CD14-positive monocyte (primary cell): Measurements from ENCODE around the gene SLC38A5. TPM values are rescaled to one million over a fixed set of nuclear protein-coding genes. Genes with fewer than 3 reads are reported as not detected.
A peak's percentile ranks its signal among the peaks of the same experiment; 100 is the strongest.
"Not testable (repeated sequence)": the region's sequence is repeated elsewhere in the genome, so short reads cannot be mapped to it uniquely, and the experiment has no call there.

ENCODE experiments used
- DNase-seq, 3 donors: peaks; one replicate each; pipeline ENCODE4 v3.0.0-alpha.2; 2011 to 2022
- H2AFZ ChIP-seq: 2 replicates; pipeline ENCODE4 v1.6.0; 2012; ENCODE audit warnings: mild to moderate bottlenecking, low read depth, low read length, inconsistent platforms; ENCODE audit not compliant: insufficient read depth, poor library complexity, severe bottlenecking
- H3K27ac ChIP-seq, 2 donors: 1 replicate in 1 of 2; 2 replicates in 1 of 2; pipeline ENCODE4 v1.5.1; 2012 to 2013; ENCODE audit warnings: low read length in 2 of 2, control low read depth in 1 of 2, inconsistent platforms in 1 of 2, low read depth in 1 of 2, mild to moderate bottlenecking in 1 of 2
- H3K27me3 ChIP-seq, 2 donors: one replicate each; pipeline versions ENCODE4 v1.6.0 to v1.6.1; 2011 to 2013; ENCODE audit warnings: low read length in 2 of 2; ENCODE audit not compliant: control insufficient read depth in 2 of 2, insufficient read depth in 2 of 2
- H3K36me3 ChIP-seq, 2 donors: replicated peaks in 1 of 2; 1 replicate in 1 of 2; 2 replicates in 1 of 2; pipeline versions ENCODE4 v1.5.1 to v1.6.1; 2012 to 2013; ENCODE audit warnings: low read length in 2 of 2, control low read depth in 1 of 2, inconsistent platforms in 1 of 2, mild to moderate bottlenecking in 1 of 2; ENCODE audit not compliant: insufficient read depth in 2 of 2, control insufficient read depth in 1 of 2
- H3K4me1 ChIP-seq, 2 donors: 1 replicate in 1 of 2; 2 replicates in 1 of 2; pipeline versions ENCODE4 v1.5.1 to v1.6.1; 2012 to 2013; ENCODE audit warnings: low read length in 2 of 2, control low read depth in 1 of 2, inconsistent platforms in 1 of 2, mild to moderate bottlenecking in 1 of 2, moderate library complexity in 1 of 2; ENCODE audit not compliant: insufficient read depth in 2 of 2, control insufficient read depth in 1 of 2
- H3K4me2 ChIP-seq: replicated peaks from 2 replicates; pipeline ENCODE3; 2012; ENCODE audit warnings: low read length, moderate library complexity, mild to moderate bottlenecking; ENCODE audit not compliant: poor library complexity, severe bottlenecking; ENCODE audit errors: extremely low read depth
- H3K4me3 ChIP-seq, 3 experiments: fragments of 200-600 bp in 1 of 3; sonication (generic) in 1 of 3; replicated peaks in 1 of 3; 1 replicate in 2 of 3; 2 replicates in 1 of 3; pipeline ENCODE4 v1.5.1; 2011 to 2013; ENCODE audit warnings: low read length in 3 of 3, mild to moderate bottlenecking in 3 of 3, control low read depth in 2 of 3, low read depth in 2 of 3, inconsistent platforms in 1 of 3, moderate library complexity in 1 of 3
- H3K79me2 ChIP-seq: 2 replicates; pipeline ENCODE4 v1.6.0; 2012; ENCODE audit warnings: mild to moderate bottlenecking, control low read depth, inconsistent platforms, low read length, moderate library complexity; ENCODE audit not compliant: insufficient read depth
- H3K9ac ChIP-seq: 2 replicates; pipeline ENCODE4 v1.6.0; 2017; ENCODE audit warnings: low read length, mild to moderate bottlenecking; ENCODE audit not compliant: insufficient read depth, poor library complexity, severe bottlenecking
- H3K9me3 ChIP-seq, 2 donors: replicated peaks in 1 of 2; 1 replicate in 1 of 2; 2 replicates in 1 of 2; pipeline versions ENCODE4 v1.5.1 to v1.6.1; 2012 to 2013; ENCODE audit warnings: low read length in 2 of 2, control low read depth in 1 of 2; ENCODE audit not compliant: control insufficient read depth in 1 of 2, insufficient read depth in 1 of 2
- H4K20me1 ChIP-seq: 2 replicates; pipeline ENCODE4 v1.6.0; 2012; ENCODE audit warnings: mild to moderate bottlenecking, low read length, control low read depth, moderate library complexity; ENCODE audit not compliant: insufficient read depth
- H3K27ac Mint-ChIP-seq, 7 donors: one replicate each; pipeline ENCODE4 v1.8.0; 2020; ENCODE audit warnings: mild to moderate bottlenecking in 7 of 7, mixed read lengths in 7 of 7, moderate library complexity in 6 of 7, inconsistent platforms in 2 of 7
- H3K27me3 Mint-ChIP-seq, 3 donors: one replicate each; pipeline ENCODE4 v1.8.0; 2021 to 2022; ENCODE audit warnings: low read depth in 3 of 3, mild to moderate bottlenecking in 3 of 3, mixed read lengths in 3 of 3, moderate library complexity in 3 of 3, inconsistent platforms in 1 of 3
- H3K36me3 Mint-ChIP-seq, 2 donors: one replicate each; pipeline ENCODE4 v1.8.0; 2020; ENCODE audit warnings: mixed read lengths in 2 of 2, inconsistent platforms in 1 of 2, mild to moderate bottlenecking in 1 of 2
- H3K4me1 Mint-ChIP-seq: one replicate; pipeline ENCODE4 v1.8.0; 2020; ENCODE audit warnings: mild to moderate bottlenecking, mixed read lengths
- H3K4me3 Mint-ChIP-seq, 2 donors: one replicate each; pipeline ENCODE4 v1.8.0; 2020; ENCODE audit warnings: mild to moderate bottlenecking in 2 of 2, mixed read lengths in 2 of 2, moderate library complexity in 1 of 2
- H3K9me3 Mint-ChIP-seq, 7 donors: one replicate each; pipeline ENCODE4 v1.8.0; 2020 to 2022; ENCODE audit warnings: mixed read lengths in 7 of 7, mild to moderate bottlenecking in 6 of 7, moderate library complexity in 6 of 7, inconsistent platforms in 2 of 7
- WGBS: methylation state at CpG from one replicate; pipeline ENCODE4 v1.1.5; 2013; ENCODE audit warnings: missing lambda C conversion rate; ENCODE audit not compliant: insufficient coverage; 5-methylcytosine and 5-hydroxymethylcytosine counted together
- intact Hi-C, 2 donors: fragments of 100-400 bp; cut with micrococcal nuclease; formaldehyde crosslinking; loops; one replicate each; pipeline versions ENCODE4 v1.15.0 to v1.15.1; 2023
- polyA plus RNA-seq, 3 donors: library from polyadenylated mRNA; depleted of rRNA in 1 of 3; unstranded in 2 of 3; stranded (reverse) in 1 of 3; fragments of 300-500 nt in 2 of 3; fragments of >200 nt in 1 of 3; fragmentation: Illumina TruSeq in 2 of 3; gene quantifications; 1 replicate in 2 of 3; 2 replicates in 1 of 3; pipeline ENCODE4 v1.2.3, GENCODE V29; 2012 to 2021
- small RNA-seq: library from RNA; depleted of rRNA; stranded (forward); fragments of <200 nt; gene quantifications from one replicate; pipeline ENCODE3, GENCODE V24; 2012; ENCODE audit warnings: low read depth; ENCODE audit not compliant: insufficient read length

SLC38A5 gene
- polyA plus RNA-seq, 3 donors, result 0.60 to 0.94 (median 0.69) TPM

- H3K36me3 ChIP-seq, H3K9ac ChIP-seq, H3K4me1 Mint-ChIP-seq, H3K27me3 ChIP-seq, H3K4me2 ChIP-seq, H3K36me3 Mint-ChIP-seq, H3K4me3 Mint-ChIP-seq, H3K79me2 ChIP-seq, DNase-seq, H3K27ac ChIP-seq, H3K27me3 Mint-ChIP-seq, H3K4me1 ChIP-seq, H3K4me3 ChIP-seq, H2AFZ ChIP-seq, H4K20me1 ChIP-seq, H3K9me3 ChIP-seq, intact Hi-C loops: not testable (repeated sequence)
- no CpG with 5 or more reads among the region's 5 CpGs for WGBS
- Mint-ChIP-seq H3K27ac (peak overlapping the region in 1 of 7 donors; percentile 68), H3K9me3 (peaks cover 2 to 20% (median 5%) of the 10 kb centered on the region in 7 donors)
Measured at GRCh38 chrX:48429606-48430005, 40.5 kb downstream of the SLC38A5 start.

DNA sequence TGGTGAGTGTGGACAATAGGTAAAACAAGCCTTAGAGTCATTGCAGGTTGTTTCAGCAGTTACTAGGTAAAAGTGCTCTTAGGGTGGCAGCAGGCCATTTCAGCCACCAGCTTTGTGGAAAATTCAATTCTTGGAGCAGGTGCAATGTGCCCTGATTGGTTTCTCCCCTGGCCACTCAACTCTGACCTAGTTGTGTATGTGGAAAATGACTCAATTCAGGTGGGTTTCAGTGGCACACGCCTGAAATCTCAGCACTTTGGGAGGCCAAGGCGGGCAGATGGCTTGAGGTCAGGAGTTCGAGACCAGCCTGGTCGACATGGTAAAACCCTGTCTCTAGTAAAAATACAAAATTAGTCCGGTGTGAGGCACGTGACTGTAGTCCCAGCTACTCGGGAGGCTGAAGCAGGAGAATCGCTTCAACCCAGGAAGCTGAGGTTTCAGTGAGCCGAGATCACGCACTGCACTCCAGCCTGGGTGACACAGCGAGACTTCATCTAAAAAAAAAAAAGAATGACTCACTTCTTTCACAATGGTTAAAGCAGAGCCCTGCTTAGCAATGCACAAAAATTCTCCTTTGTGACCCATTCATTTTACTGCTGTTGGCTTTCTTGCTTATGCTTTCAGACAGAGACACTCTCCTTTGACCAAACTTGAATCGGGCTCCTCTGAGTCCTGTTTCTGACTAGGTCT is 42.9 kb downstream of the SLC38A5 start:
- H3K4me1 ChIP-seq, H3K9ac ChIP-seq, H3K79me2 ChIP-seq, H4K20me1 ChIP-seq, H3K4me3 Mint-ChIP-seq, H3K4me2 ChIP-seq, H3K36me3 Mint-ChIP-seq, H3K27me3 Mint-ChIP-seq, H3K4me1 Mint-ChIP-seq, intact Hi-C loops, H3K9me3 Mint-ChIP-seq, H2AFZ ChIP-seq, H3K27ac ChIP-seq, H3K27ac Mint-ChIP-seq, DNase-seq, H3K9me3 ChIP-seq, H3K36me3 ChIP-seq, H3K27me3 ChIP-seq, H3K4me3 ChIP-seq: not testable (repeated sequence)
- no CpG with 5 or more reads among the region's 12 CpGs for WGBS

- H3K27ac ChIP-seq, H3K4me3 ChIP-seq, H3K4me1 Mint-ChIP-seq, H3K79me2 ChIP-seq, H3K9ac ChIP-seq, H3K27ac Mint-ChIP-seq, DNase-seq, H3K4me1 ChIP-seq, H3K36me3 ChIP-seq, H2AFZ ChIP-seq, H3K4me2 ChIP-seq, intact Hi-C loops, H3K9me3 ChIP-seq, H3K27me3 Mint-ChIP-seq, H3K27me3 ChIP-seq, H3K4me3 Mint-ChIP-seq, H3K9me3 Mint-ChIP-seq, H3K36me3 Mint-ChIP-seq, H4K20me1 ChIP-seq: not testable (repeated sequence)
- no CpG with 5 or more reads among the region's 15 CpGs for WGBS
Measured at GRCh38 chrX:48411860-48412259, 58.2 kb downstream of the SLC38A5 start, which contains the start of gene SSX4B. SSX4B (minus strand) TSS chrX:48411960; CDS start chrX:48411372, 588 bp downstream.

Small RNA genes lying within 50 kb of the gene (small RNA-seq; reads per million reads assigned to genes)
- not detected for gene AL606490.4

Other genes starting within 250 kb of the SLC38A5 start
- gene SSX1, start 214.9 kb downstream of the SLC38A5 start, polyA plus RNA-seq, result not detected
- gene SSX3, start 113.6 kb downstream of the SLC38A5 start, polyA plus RNA-seq, result not detected
- gene SSX4, start 86.7 kb downstream of the SLC38A5 start, polyA plus RNA-seq, result not detected
- not detected for gene SSX4B, start 58.3 kb downstream of the SLC38A5 start, polyA plus RNA-seq
- 10 to 100 TPM; 36.6 to 44.3 (median 40.4) TPM for gene FTSJ1, start 5.9 kb upstream of the SLC38A5 start, polyA plus RNA-seq
- 10 to 100 TPM in 1 of 3 donors, 1 to 10 TPM in 2; 7.5 to 10.5 (median 7.8) TPM for gene PORCN, start 38.7 kb upstream of the SLC38A5 start, polyA plus RNA-seq
- gene EBP, start 51.5 kb upstream of the SLC38A5 start, polyA plus RNA-seq, result 10 to 100 TPM; 47.2 to 59.5 (median 47.4) TPM
- 10 to 100 TPM in 1 of 3 donors, 1 to 10 TPM in 2; 5.7 to 16.9 (median 6.6) TPM for gene TBC1D25, start 69.5 kb upstream of the SLC38A5 start, polyA plus RNA-seq
- gene RBM3, start 104.2 kb upstream of the SLC38A5 start, polyA plus RNA-seq, result 100 to 1,000 TPM; 187 to 302 (median 203) TPM
- 100 to 1,000 TPM in 1 of 3 donors, 10 to 100 TPM in 2; 68.6 to 171 (median 93.3) TPM for gene WDR13, start 127.2 kb upstream of the SLC38A5 start, polyA plus RNA-seq
- 100 to 1,000 TPM in 1 of 3 donors, 10 to 100 TPM in 2; 22.8 to 159 (median 38.0) TPM for gene WAS, start 213.5 kb upstream of the SLC38A5 start, polyA plus RNA-seq
- 1 to 10 TPM; 2.8 to 3.4 (median 2.9) TPM for gene SUV39H1, start 226.5 kb upstream of the SLC38A5 start, polyA plus RNA-seq